Lower leg skin (tissue), 3 donors: ENCODE data around the gene TXNRD3.

Experiments used
- POLR2A ChIP-seq, 2 donors: fragments of 450-650 bp; IDR thresholded peaks; one replicate each; pipeline ENCODE4 v1.6.1; 2016 to 2017; ENCODE audit warnings: antibody characterized with exemption in 2 of 2, mild to moderate bottlenecking in 1 of 2, moderate library complexity in 1 of 2
- TF ChIP-seq, protein P1 (sequence below), 3 donors: fragments of 450-650 bp; IDR thresholded peaks; one replicate each; pipeline ENCODE4 v1.5.1; 2016; ENCODE audit warnings: antibody characterized with exemption in 3 of 3, mild to moderate bottlenecking in 3 of 3, moderate library complexity in 2 of 3

DNA sequence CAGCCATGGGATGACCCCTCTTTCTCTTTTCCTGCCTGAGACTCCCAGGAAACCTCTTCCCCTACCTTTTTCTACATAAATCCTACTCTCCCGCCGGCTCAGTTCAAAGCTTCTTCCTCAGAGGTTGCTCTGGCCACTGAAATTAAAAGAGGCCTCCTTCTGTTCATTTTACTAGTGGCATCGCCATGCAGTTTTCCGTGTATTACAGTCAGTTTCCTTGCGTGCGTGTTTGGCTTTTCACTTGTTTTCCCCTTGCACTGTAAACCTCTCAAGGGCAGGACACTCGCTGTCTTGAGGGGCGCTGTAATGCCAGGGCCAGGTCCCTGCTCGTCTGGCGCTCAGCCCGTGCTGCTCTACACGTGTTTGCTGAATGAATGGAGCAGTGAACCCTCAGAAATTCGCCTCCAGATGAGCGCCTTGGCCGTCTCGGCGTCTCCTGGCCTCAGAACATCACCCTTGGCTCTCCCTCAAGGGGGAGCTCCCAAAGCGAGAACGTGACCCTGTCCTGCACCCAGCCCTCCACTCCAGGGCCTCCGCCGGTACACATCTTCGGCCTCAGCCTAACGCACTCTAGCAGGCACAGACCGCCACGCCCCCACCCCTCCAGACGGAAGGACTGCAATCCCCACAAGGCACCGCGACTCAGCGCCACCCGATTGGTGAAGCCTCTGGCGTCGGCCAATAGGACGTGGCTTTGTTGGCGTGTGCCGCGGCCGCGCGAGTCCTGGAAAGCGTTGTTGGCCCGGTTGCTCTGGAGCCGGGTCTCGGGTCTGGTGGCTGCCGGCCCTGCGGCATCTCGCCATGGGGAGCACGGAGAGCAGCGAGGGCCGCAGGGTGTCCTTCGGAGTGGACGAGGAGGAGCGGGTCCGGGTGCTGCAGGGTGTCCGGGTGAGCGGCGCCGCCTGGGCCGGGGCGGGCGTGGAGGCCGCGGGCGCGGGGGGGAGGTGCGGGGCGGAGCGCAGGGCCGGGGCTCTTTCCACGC lies 48.9 kb upstream of the TXNRD3 start, which contains the start of gene CHCHD6:
- TF ChIP-seq, protein P1, sequence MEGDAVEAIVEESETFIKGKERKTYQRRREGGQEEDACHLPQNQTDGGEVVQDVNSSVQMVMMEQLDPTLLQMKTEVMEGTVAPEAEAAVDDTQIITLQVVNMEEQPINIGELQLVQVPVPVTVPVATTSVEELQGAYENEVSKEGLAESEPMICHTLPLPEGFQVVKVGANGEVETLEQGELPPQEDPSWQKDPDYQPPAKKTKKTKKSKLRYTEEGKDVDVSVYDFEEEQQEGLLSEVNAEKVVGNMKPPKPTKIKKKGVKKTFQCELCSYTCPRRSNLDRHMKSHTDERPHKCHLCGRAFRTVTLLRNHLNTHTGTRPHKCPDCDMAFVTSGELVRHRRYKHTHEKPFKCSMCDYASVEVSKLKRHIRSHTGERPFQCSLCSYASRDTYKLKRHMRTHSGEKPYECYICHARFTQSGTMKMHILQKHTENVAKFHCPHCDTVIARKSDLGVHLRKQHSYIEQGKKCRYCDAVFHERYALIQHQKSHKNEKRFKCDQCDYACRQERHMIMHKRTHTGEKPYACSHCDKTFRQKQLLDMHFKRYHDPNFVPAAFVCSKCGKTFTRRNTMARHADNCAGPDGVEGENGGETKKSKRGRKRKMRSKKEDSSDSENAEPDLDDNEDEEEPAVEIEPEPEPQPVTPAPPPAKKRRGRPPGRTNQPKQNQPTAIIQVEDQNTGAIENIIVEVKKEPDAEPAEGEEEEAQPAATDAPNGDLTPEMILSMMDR (IDR thresholded peaks at IDR 0.05) = peak in 1 of 3 donors; percentile 54
- no peak for TF ChIP-seq POLR2A (IDR thresholded peaks at IDR 0.05)
